ENCODE results near the gene CELF2. TPM values are rescaled to one million over a fixed set of nuclear protein-coding genes. Genes with fewer than 3 reads are reported as not detected.

CELF2 gene
- total RNA-seq, 1 donor from 2014 or later: 11.0 TPM

DNA sequence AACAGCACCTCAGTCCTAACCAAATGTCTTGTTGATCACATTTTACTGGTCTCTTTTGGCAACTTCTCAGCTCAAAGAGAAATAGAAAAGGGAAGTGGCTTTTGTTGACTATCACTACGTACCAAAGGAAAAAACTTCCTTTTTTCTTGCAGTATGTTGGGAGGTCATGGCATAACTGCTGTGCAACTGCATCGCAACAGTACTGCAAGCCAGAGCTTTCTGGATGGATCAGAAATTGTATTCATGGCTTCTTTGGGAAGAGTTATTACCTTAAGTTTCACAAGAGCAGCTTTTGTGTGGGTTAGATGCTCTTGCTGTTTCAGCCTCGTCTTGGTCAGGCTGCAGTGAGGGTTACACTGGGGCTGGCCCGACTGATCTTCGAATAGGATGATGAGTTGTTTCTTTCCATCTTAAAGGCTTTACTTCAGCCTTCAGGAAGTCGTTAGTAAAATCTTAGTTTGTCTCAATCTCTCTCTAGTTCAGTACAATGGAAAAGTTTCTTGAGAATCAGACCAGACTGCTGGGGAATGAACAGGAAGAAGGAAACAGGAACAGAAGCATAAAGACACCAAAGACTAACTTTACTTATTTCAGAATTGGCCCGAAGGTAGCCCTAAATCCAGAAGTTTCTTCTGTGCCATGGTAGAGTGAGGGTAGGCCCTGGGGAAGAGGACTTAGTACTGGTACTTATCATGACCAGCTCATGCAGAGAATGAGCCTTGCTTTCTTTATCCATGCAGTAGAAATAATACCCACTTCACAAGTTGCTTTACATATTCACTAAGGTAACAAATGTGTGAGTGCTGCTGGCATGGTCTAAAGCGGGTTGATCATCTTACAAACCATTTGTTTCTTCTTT is 153.6 kb downstream of the CELF2 start:
- no peak overlapping the region for H3K4me3 ChIP-seq (ENCODE audit: low read depth, low read length)
- TF ChIP-seq, protein P1, sequence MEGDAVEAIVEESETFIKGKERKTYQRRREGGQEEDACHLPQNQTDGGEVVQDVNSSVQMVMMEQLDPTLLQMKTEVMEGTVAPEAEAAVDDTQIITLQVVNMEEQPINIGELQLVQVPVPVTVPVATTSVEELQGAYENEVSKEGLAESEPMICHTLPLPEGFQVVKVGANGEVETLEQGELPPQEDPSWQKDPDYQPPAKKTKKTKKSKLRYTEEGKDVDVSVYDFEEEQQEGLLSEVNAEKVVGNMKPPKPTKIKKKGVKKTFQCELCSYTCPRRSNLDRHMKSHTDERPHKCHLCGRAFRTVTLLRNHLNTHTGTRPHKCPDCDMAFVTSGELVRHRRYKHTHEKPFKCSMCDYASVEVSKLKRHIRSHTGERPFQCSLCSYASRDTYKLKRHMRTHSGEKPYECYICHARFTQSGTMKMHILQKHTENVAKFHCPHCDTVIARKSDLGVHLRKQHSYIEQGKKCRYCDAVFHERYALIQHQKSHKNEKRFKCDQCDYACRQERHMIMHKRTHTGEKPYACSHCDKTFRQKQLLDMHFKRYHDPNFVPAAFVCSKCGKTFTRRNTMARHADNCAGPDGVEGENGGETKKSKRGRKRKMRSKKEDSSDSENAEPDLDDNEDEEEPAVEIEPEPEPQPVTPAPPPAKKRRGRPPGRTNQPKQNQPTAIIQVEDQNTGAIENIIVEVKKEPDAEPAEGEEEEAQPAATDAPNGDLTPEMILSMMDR (conservative IDR thresholded peaks at IDR 0.05; ENCODE audit: low read depth, low read length): no peak
- no peak for DNase-seq (ENCODE audit: low read depth)

DNA sequence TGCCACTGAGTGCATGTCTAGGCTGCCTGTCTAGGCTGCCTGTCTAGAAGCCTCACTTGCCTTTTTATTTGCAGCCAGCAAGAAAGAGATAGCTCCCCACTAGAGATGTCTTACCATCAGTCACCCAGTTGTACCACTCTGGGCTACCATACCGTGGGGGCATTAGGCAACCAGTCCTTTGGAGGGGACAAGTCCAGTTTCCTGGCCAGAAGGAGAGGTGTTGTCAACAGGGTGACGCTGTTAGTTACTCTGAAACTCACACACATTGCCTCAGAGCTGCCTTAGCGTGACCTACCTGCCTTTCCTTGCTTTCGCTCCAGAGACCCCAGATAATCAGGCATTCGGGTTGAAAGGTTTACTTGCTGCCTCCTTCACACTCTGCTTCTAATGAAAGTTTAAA is 155.4 kb downstream of the CELF2 start:
- TF ChIP-seq, protein P1 (conservative IDR thresholded peaks at IDR 0.05; ENCODE audit: low read depth, low read length): no peak
- DNase-seq (ENCODE audit: low read depth): no peak
- no peak overlapping the region for H3K4me3 ChIP-seq (ENCODE audit: low read depth, low read length)

DNA sequence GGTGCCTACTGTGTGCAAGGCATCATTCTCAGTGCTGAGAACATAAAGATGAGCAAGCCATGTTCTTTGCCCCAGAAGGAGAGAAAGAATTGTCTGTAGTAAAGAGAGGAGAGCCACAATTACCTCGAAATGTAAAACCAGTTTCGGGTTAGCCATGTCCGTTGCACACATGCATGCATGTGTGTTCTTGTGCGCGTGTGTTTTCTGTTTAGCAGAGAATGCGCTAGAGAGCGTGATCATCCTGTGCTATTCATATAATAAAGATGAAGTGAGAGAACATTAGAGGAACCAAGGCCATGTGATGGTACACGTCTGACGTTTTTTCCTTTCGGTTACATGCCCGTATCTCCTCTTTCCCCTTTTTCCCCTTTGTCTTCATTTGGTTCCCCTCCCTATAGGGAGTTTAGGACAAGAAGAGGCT is 158.2 kb downstream of the CELF2 start:
- DNase-seq (ENCODE audit: low read depth): no peak
- TF ChIP-seq, protein P1 (conservative IDR thresholded peaks at IDR 0.05; ENCODE audit: low read depth, low read length): no peak

DNA sequence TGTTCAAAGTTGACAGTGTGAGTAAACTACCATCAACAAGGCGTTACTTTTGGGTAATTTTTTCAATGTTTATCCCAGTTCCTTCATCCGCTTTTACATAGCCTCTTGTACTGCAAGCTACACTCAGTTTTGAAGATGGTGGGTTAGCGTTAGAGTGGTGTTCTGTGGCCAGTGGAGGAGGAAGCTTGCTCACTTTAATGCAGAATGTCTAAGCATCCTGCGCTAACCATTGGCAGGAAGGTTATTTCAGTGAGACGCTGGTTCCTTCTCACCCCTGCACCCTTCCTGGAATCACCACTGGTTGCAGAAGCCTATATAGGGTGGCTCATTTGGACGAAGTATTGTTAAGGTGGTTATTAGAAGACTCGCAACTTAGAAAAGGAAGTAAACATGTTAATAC is 159.1 kb downstream of the CELF2 start:
- H3K4me3 ChIP-seq (ENCODE audit: low read depth, low read length): no peak overlapping the region
- TF ChIP-seq, protein P1 (conservative IDR thresholded peaks at IDR 0.05; ENCODE audit: low read depth, low read length): no peak
- DNase-seq (ENCODE audit: low read depth): no peak

More for the DNA sequence above, 158.2 kb downstream of the CELF2 start:
- no peak overlapping the region for H3K4me3 ChIP-seq (ENCODE audit: low read depth, low read length)

DNA sequence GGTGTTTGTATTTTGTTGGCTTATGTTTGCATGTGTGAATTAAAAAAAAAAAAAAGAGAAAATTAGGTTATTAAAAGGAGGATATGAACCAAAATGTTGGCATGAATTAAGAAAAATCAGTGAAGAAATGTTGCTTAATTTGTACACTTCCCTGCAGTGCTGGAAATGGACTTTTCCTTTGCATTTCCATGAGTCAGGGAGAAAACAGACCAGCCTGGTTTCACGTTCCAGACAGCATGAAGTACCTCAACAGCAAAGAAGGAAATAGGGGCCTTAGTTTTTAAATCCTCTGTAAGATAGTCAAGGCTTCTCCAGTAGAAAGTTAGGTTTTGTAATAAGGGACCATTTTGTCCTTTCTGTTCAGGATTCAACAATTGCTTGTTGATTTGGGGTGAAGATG is 159.7 kb downstream of the CELF2 start:
- no peak overlapping the region for H3K4me3 ChIP-seq (ENCODE audit: low read depth, low read length)
- TF ChIP-seq, protein P1 (conservative IDR thresholded peaks at IDR 0.05; ENCODE audit: low read depth, low read length): no peak
- DNase-seq (ENCODE audit: low read depth): no peak

DNA sequence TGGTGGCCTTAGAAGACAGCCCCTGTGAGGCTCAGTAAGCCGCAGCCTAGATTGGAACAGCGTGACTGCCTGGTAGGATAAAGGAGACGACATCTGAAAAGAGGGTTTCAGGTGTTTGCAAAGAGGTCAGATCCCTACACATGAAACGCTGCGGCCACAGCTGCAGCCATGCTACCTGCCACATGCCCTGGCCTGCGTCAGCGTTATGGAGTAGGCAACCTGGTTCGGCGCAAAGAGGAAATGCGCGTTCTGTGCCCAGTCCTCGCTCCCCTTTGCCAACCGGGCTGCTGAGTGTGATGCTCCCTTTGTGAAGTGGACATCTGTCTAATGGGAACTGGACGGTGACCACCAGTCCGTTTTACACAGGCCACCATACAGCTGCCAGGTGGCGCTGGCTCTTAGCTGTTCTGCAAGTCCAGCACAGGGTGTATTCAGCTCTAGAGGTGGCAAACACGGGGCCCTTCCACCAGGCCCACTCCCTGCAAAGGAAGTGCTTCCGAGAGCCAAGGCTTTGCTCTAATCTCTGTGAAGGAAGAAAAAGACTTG is 160.3 kb downstream of the CELF2 start:
- no peak overlapping the region for H3K4me3 ChIP-seq (ENCODE audit: low read depth, low read length)
- TF ChIP-seq, protein P1 (conservative IDR thresholded peaks at IDR 0.05; ENCODE audit: low read depth, low read length): no peak
- DNase-seq (ENCODE audit: low read depth): no peak

Measured in epithelial cell of proximal tubule (primary cell).